ENCODE measurements around the gene ATP5PB.

ATP5PB gene

GRCh38 chr1:111446967-111447892 lies 2.0 kb upstream of the ATP5PB start:
- no peak for DNase-seq

- DNase-seq: no peak
These were observed 764 bp upstream of the ATP5PB start for GRCh38 chr1:111448482-111448917.

GRCh38 chr1:111449703-111450017 lies 396 bp downstream of the ATP5PB start:
- DNase-seq: no peak

- no peak for DNase-seq
These were observed 921 bp downstream of the ATP5PB start for GRCh38 chr1:111450185-111450584.

GRCh38 chr1:111452581-111452980 lies 3.3 kb downstream of the ATP5PB start:
- DNase-seq: no peak

- DNase-seq: no peak
These were observed 4.4 kb downstream of the ATP5PB start for GRCh38 chr1:111453706-111454105.

- no peak for DNase-seq
These were observed 5.8 kb downstream of the ATP5PB start for GRCh38 chr1:111454859-111455641.

- DNase-seq: no peak
These were observed 6.4 kb downstream of the ATP5PB start for GRCh38 chr1:111455642-111456031.

GRCh38 chr1:111461765-111462164 lies 12.5 kb downstream of the ATP5PB start:
- DNase-seq: no peak

GRCh38 chr1:111462370-111463028 lies 13.2 kb downstream of the ATP5PB start:
- no peak for DNase-seq

- DNase-seq: peak; percentile 66
These were observed 13.9 kb downstream of the ATP5PB start for GRCh38 chr1:111463029-111463683.

GRCh38 chr1:111465754-111466153 lies 16.5 kb downstream of the ATP5PB start:
- no peak for DNase-seq

GRCh38 chr1:111466480-111466879 lies 17.2 kb downstream of the ATP5PB start:
- DNase-seq: no peak

- DNase-seq: peak; percentile 24
These were observed 18.8 kb downstream of the ATP5PB start for GRCh38 chr1:111467865-111468716.

GRCh38 chr1:111468717-111469100 lies 19.4 kb downstream of the ATP5PB start:
- no peak for DNase-seq

GRCh38 chr1:111469539-111469938 lies 20.3 kb downstream of the ATP5PB start:
- DNase-seq: no peak

GRCh38 chr1:111470596-111470995 lies 21.3 kb downstream of the ATP5PB start:
- DNase-seq: peak; percentile 28

GRCh38 chr1:111471012-111471411 lies 21.7 kb downstream of the ATP5PB start:
- peak; percentile 96 for DNase-seq

- no peak for DNase-seq
These were observed 22.3 kb downstream of the ATP5PB start for GRCh38 chr1:111471538-111471937.

GRCh38 chr1:111474106-111474505 lies 24.8 kb downstream of the ATP5PB start:
- DNase-seq: peak; percentile 26

GRCh38 chr1:111474521-111474920 lies 25.3 kb downstream of the ATP5PB start:
- DNase-seq: peak; percentile 28

GRCh38 chr1:111475701-111476100 lies 26.4 kb downstream of the ATP5PB start:
- DNase-seq: peak; percentile 33

Data from hematopoietic multipotent progenitor cell treated with erythropoietin and hydrocortisone succinate and interleukin-3 and kit ligand, for 4 days (in vitro differentiated cells).